Lower leg skin (tissue), 3 donors: ENCODE data around the gene MLLT3.

Source experiments
- CTCF ChIP-seq, 3 donors: fragments of 450-650 bp; IDR thresholded peaks; one replicate each; pipeline ENCODE4 v1.5.1; 2016; ENCODE audit warnings: antibody characterized with exemption in 3 of 3, mild to moderate bottlenecking in 3 of 3, moderate library complexity in 2 of 3
- POLR2A ChIP-seq, 2 donors: fragments of 450-650 bp; IDR thresholded peaks; one replicate each; pipeline ENCODE4 v1.6.1; 2016 to 2017; ENCODE audit warnings: antibody characterized with exemption in 2 of 2, mild to moderate bottlenecking in 1 of 2, moderate library complexity in 1 of 2

DNA sequence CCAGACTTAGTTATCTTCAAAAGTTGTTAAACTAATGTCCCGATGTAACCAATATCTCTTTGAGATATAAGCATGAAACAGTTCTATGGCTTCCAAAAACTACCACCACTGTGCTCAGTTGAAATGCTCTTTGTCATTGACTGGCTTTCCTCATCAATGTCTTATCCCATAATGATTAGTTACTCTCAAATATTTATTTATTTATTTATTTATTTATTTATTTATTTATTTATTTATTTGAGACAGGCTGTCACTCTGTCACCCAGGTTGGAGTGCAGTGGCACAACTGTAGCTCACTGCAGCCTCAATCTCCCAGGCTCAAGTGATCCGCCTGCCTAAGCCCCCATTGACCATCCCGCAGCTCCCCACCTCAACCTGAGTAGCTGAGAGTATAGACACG, 28.0 kb upstream of the MLLT3 start:
- no peak for TF ChIP-seq CTCF (IDR thresholded peaks at IDR 0.05)
- no peak for TF ChIP-seq POLR2A (IDR thresholded peaks at IDR 0.05)
